OCI-LY3 (cell line): ENCODE data around the gene AHRR.

ENCODE experiments used
- H2AFZ ChIP-seq: fragments of 200-600, 300-600 bp; shearing (Covaris generic); 2 replicates; pipeline ENCODE4 v1.6.0; 2014; ENCODE audit warnings: antibody characterized with exemption, low read depth, low read length
- H3K27ac ChIP-seq: fragments of 200-600, 300-600 bp; sonication (generic); 2 replicates; pipeline ENCODE4 v1.5.1; 2014; ENCODE audit warnings: mild to moderate bottlenecking, low read length, moderate library complexity, mixed read lengths
- H3K27me3 ChIP-seq: fragments of 200-600, 300-600 bp; sonication (generic); 2 replicates; pipeline ENCODE4 v1.6.1; 2014; ENCODE audit warnings: low read depth, low read length, mixed read lengths
- H3K36me3 ChIP-seq: fragments of 200-600, 300-600 bp; sonication (generic); replicated peaks from 2 replicates; pipeline ENCODE3; 2014; ENCODE audit warnings: low read depth, low read length, mixed read lengths
- H3K4me1 ChIP-seq: fragments of 300-600, 200-600 bp; sonication (generic); 2 replicates; pipeline ENCODE4 v1.6.1; 2014; ENCODE audit warnings: low read length, mixed read lengths
- H3K4me2 ChIP-seq: fragments of 200-600, 300-600 bp; sonication (generic); 2 replicates; pipeline ENCODE4 v1.6.1; 2014; ENCODE audit warnings: low read length, mixed read lengths
- H3K4me3 ChIP-seq: fragments of 300-600, 200-600 bp; sonication (generic); 2 replicates; pipeline ENCODE4 v1.5.1; 2014; ENCODE audit warnings: antibody characterized with exemption, mild to moderate bottlenecking, low read length, moderate library complexity
- H3K79me2 ChIP-seq: fragments of 300-600, 200-600 bp; shearing (Covaris generic); 2 replicates; pipeline ENCODE4 v1.6.1; 2014; ENCODE audit warnings: mild to moderate bottlenecking, low read length, mixed read lengths
- H3K9ac ChIP-seq: fragments of 300-600, 200-600 bp; shearing (Covaris generic); 2 replicates; pipeline ENCODE4 v1.6.0; 2014; ENCODE audit warnings: mild to moderate bottlenecking, low read length, moderate library complexity
- H3K9me3 ChIP-seq: fragments of 200-600, 300-600 bp; shearing (Covaris generic); 2 replicates; pipeline ENCODE4 v1.6.1; 2014; ENCODE audit warnings: low read length, mixed read lengths; ENCODE audit not compliant: insufficient read depth
- H4K20me1 ChIP-seq: fragments of 200-600, 300-600 bp; sonication (generic); 2 replicates; pipeline ENCODE4 v1.6.1; 2016; ENCODE audit warnings: low read length, mixed read lengths; ENCODE audit not compliant: insufficient read depth
- CTCF ChIP-seq: fragments of 200-600, 300-600 bp; sonication (generic); IDR thresholded peaks from 2 replicates; pipeline ENCODE4 v1.5.1; 2014; ENCODE audit warnings: antibody characterized with exemption, low read length, low read depth
- EZH2phosphoT487 ChIP-seq: fragments of 200-600 bp; shearing (Covaris generic); IDR thresholded peaks from 2 replicates; pipeline ENCODE4 v1.6.1; 2018; ENCODE audit warnings: antibody characterized with exemption, mixed run types, low read depth

The AHRR gene

GRCh38 chr5:419970-420369 is 98.5 kb downstream of the AHRR start:
- Histone ChIP-seq H3K9ac (no peak overlapping the region), H3K4me3 (no peak overlapping the region), H3K4me1 (peaks cover 19% of the 10 kb centered on the region), H3K27ac (no peak overlapping the region), H3K4me2 (no peak overlapping the region), H4K20me1 (no peaks in the 10 kb centered on the region), H2AFZ (no peak overlapping the region), H3K27me3 (no peaks in the 10 kb centered on the region), H3K36me3 (no peaks in the 10 kb centered on the region), H3K79me2 (no peaks in the 10 kb centered on the region), H3K9me3 (no peaks in the 10 kb centered on the region)
- TF ChIP-seq EZH2phosphoT487 (no peak), CTCF (no peak)

- H3K79me2 ChIP-seq: no peaks in the 10 kb centered on the region
- TF ChIP-seq EZH2phosphoT487: no peak
- no peak for TF ChIP-seq CTCF
- H3K27ac ChIP-seq: no peak overlapping the region
- no peak overlapping the region for H3K9ac ChIP-seq
- no peaks in the 10 kb centered on the region for H3K36me3 ChIP-seq
- no peaks in the 10 kb centered on the region for H3K27me3 ChIP-seq
- no peaks in the 10 kb centered on the region for H4K20me1 ChIP-seq
- H3K4me3 ChIP-seq: no peak overlapping the region
- no peaks in the 10 kb centered on the region for H3K9me3 ChIP-seq
- no peak overlapping the region for H2AFZ ChIP-seq
- H3K4me2 ChIP-seq: no peak overlapping the region
- peaks cover 27% of the 10 kb centered on the region for H3K4me1 ChIP-seq
Observed at GRCh38 chr5:420632-421286, 99.2 kb downstream of the AHRR start.

GRCh38 chr5:421287-421880 is 99.9 kb downstream of the AHRR start:
- TF ChIP-seq EZH2phosphoT487: no peak
- no peak for TF ChIP-seq CTCF
- Histone ChIP-seq H3K9ac (no peak overlapping the region), H3K79me2 (no peaks in the 10 kb centered on the region), H3K4me1 (peaks cover 29% of the 10 kb centered on the region), H3K4me3 (no peak overlapping the region), H4K20me1 (no peaks in the 10 kb centered on the region), H2AFZ (no peak overlapping the region), H3K36me3 (no peaks in the 10 kb centered on the region), H3K27ac (no peak overlapping the region), H3K9me3 (no peaks in the 10 kb centered on the region), H3K27me3 (no peaks in the 10 kb centered on the region), H3K4me2 (no peak overlapping the region)

- H3K9ac ChIP-seq: no peak overlapping the region
- H3K79me2 ChIP-seq: no peaks in the 10 kb centered on the region
- H3K4me1 ChIP-seq: peaks cover 29% of the 10 kb centered on the region
- no peak overlapping the region for H3K4me3 ChIP-seq
- H3K27ac ChIP-seq: no peak overlapping the region
- H2AFZ ChIP-seq: no peak overlapping the region
- H4K20me1 ChIP-seq: no peaks in the 10 kb centered on the region
- no peaks in the 10 kb centered on the region for H3K36me3 ChIP-seq
- no peak overlapping the region for H3K4me2 ChIP-seq
- no peak for TF ChIP-seq CTCF
- no peak for TF ChIP-seq EZH2phosphoT487
- H3K9me3 ChIP-seq: no peaks in the 10 kb centered on the region
- H3K27me3 ChIP-seq: no peaks in the 10 kb centered on the region
Observed at GRCh38 chr5:421901-422300, 100.4 kb downstream of the AHRR start.
